Right lobe of liver (tissue), 4 donors: ENCODE measurements around the gene ZNF282.

Experiments used
- POLR2A ChIP-seq: fragments of 450-650 bp; IDR thresholded peaks from one replicate; pipeline ENCODE4 v1.6.1; 2017; ENCODE audit warnings: antibody characterized with exemption, mild to moderate bottlenecking
- TF ChIP-seq, protein P1 (sequence below), 4 donors: fragments of 200-600 bp in 3 of 4; fragments of 450-650 bp in 1 of 4; IDR thresholded peaks; one replicate each; pipeline versions ENCODE4 v1.5.1 to v1.8.0; 2016 to 2022; ENCODE audit warnings: antibody characterized with exemption in 4 of 4, mild to moderate bottlenecking in 2 of 4
- donor health status: DM: no; HTN: no; CAD: no.
- donor health status: DM: no; HTN: no; CAD: no.
- donor health status: DM: no; HTN: yes; CAD: no.

- no peak for TF ChIP-seq POLR2A
- TF ChIP-seq, protein P1, sequence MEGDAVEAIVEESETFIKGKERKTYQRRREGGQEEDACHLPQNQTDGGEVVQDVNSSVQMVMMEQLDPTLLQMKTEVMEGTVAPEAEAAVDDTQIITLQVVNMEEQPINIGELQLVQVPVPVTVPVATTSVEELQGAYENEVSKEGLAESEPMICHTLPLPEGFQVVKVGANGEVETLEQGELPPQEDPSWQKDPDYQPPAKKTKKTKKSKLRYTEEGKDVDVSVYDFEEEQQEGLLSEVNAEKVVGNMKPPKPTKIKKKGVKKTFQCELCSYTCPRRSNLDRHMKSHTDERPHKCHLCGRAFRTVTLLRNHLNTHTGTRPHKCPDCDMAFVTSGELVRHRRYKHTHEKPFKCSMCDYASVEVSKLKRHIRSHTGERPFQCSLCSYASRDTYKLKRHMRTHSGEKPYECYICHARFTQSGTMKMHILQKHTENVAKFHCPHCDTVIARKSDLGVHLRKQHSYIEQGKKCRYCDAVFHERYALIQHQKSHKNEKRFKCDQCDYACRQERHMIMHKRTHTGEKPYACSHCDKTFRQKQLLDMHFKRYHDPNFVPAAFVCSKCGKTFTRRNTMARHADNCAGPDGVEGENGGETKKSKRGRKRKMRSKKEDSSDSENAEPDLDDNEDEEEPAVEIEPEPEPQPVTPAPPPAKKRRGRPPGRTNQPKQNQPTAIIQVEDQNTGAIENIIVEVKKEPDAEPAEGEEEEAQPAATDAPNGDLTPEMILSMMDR (IDR thresholded peaks at IDR 0.05): no peak
Measured at GRCh38 chr7:149252378-149252777, 57.0 kb downstream of the ZNF282 start.
